Measurements from ENCODE around the gene BLTP3A. TPM values are rescaled to one million over a fixed set of nuclear protein-coding genes. Genes with fewer than 3 reads are reported as not detected.

BLTP3A gene
- total RNA-seq, 4 donors from 2014 or later: 9.8 to 16.8 (median 13.4) TPM

GRCh38 chr6:34834789-34835518, 43.1 kb downstream of the BLTP3A start:
- DNase-seq (ENCODE audit: low spot score in 2 of 2): peak in 1 of 2 donors; percentile 8
- Histone ChIP-seq H3K27me3 (no peaks in the 10 kb centered on the region), H3K4me3 (no peak overlapping the region), H3K27ac (peak overlapping the region in 2 of 4 donors; percentile 26 to 59), H3K9me3 (no peaks in the 10 kb centered on the region), H3K36me3 (peaks cover 0 to 64% (median 0%) of the 10 kb centered on the region in 3 donors), H3K4me1 (peaks cover 0 to 5% (median 0%) of the 10 kb centered on the region in 4 donors)
- WGBS, 2 donors: 78 to 87% methylated on average over 4 of the region's 4 CpGs
- TF ChIP-seq EP300 (IDR thresholded peaks at IDR 0.05): no peak
- TF ChIP-seq POLR2A (IDR thresholded peaks at IDR 0.05): no peak
- no peak for TF ChIP-seq CTCF (IDR thresholded peaks at IDR 0.05)

DNA sequence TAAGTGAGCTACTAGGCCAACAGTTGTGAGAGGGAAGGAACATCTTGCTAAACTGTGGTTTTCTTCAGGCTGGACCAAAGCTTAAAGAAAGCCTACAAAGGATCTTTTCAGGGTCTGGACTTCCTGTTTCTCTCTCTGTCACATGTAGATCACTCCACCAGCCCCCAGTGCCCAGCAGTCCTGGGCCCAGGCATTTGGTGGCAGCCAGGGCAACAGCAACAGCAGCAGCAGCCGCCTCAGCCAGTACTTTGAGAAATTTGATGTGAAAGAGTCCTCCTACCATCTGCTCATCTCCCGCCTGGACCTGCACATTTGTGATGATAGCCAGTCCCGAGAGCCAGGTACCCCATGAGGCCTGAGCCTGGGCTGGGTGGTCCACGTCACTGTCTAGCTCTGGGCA, 44.1 kb downstream of the BLTP3A start:
- H3K27me3 ChIP-seq: no peaks in the 10 kb centered on the region
- H3K36me3 ChIP-seq: peaks cover 0 to 65% (median 0%) of the 10 kb centered on the region in 3 donors
- H3K27ac ChIP-seq: peak overlapping the region in 1 of 4 donors; percentile 59
- no peak for TF ChIP-seq POLR2A (IDR thresholded peaks at IDR 0.05)
- no peak for TF ChIP-seq EP300 (IDR thresholded peaks at IDR 0.05)
- no peak for TF ChIP-seq CTCF (IDR thresholded peaks at IDR 0.05)
- DNase-seq (ENCODE audit: low spot score in 2 of 2): no peak
- no peak overlapping the region for H3K4me3 ChIP-seq
- 90 to 91% methylated on average over 2 to 4 of the region's 4 CpGs for WGBS, 2 donors
- no peaks in the 10 kb centered on the region for H3K9me3 ChIP-seq
- H3K4me1 ChIP-seq: peaks cover 0 to 5% (median 0%) of the 10 kb centered on the region in 4 donors

- Histone ChIP-seq H3K27ac (peak overlapping the region in 1 of 4 donors; percentile 59), H3K4me3 (no peak overlapping the region), H3K36me3 (peaks cover 0 to 69% (median 0%) of the 10 kb centered on the region in 3 donors), H3K27me3 (no peaks in the 10 kb centered on the region), H3K9me3 (no peaks in the 10 kb centered on the region), H3K4me1 (peaks cover 0 to 5% (median 0%) of the 10 kb centered on the region in 4 donors)
- no peak for DNase-seq (ENCODE audit: low spot score in 2 of 2)
- WGBS, 2 donors: 79 to 85% methylated on average over 2 of the region's 2 CpGs
- TF ChIP-seq CTCF (IDR thresholded peaks at IDR 0.05): no peak
Observed at GRCh38 chr6:34836451-34836850, 44.6 kb downstream of the BLTP3A start.

DNA sequence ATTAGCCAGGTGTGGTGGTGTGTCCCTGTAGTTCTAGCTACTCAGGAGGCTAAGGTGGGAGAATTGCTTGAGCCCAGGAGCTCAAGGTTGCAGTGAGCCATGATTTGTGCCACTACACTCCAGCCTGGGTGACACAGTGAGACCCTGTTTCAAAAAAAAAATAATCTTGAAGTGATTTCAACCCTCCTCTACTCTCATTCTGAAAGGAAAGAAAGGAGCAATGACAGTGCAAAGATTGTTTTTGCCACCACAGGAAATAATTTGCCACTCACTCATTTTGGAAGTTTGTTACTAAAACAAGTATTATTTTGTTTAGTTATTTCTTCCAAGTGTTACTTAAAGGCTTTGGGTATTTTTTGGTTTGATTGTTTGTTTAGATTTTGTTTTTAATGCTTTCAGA, 45.6 kb downstream of the BLTP3A start:
- H3K4me1 ChIP-seq: peaks cover 0 to 5% (median 0%) of the 10 kb centered on the region in 4 donors
- TF ChIP-seq CTCF (IDR thresholded peaks at IDR 0.05) (no peak), EP300 (IDR thresholded peaks at IDR 0.05) (no peak), POLR2A (IDR thresholded peaks at IDR 0.05) (no peak)
- no peak for DNase-seq (ENCODE audit: low spot score in 2 of 2)
- H3K27me3 ChIP-seq: no peaks in the 10 kb centered on the region
- peaks cover 0 to 72% (median 0%) of the 10 kb centered on the region in 3 donors for H3K36me3 ChIP-seq
- no peaks in the 10 kb centered on the region for H3K9me3 ChIP-seq
- H3K4me3 ChIP-seq: no peak overlapping the region
- no peak overlapping the region for H3K27ac ChIP-seq

GRCh38 chr6:34839666-34840352, 47.9 kb downstream of the BLTP3A start:
- H3K4me1 ChIP-seq: peaks cover 0 to 5% (median 0%) of the 10 kb centered on the region in 4 donors
- 93 to 94% methylated on average over 15 of the region's 15 CpGs for WGBS, 2 donors
- peaks cover 0 to 80% (median 0%) of the 10 kb centered on the region in 3 donors for H3K36me3 ChIP-seq
- no peak for DNase-seq (ENCODE audit: low spot score in 2 of 2)
- no peak overlapping the region for H3K27ac ChIP-seq
- H3K27me3 ChIP-seq: no peaks in the 10 kb centered on the region
- TF ChIP-seq CTCF (IDR thresholded peaks at IDR 0.05): no peak
- no peak for TF ChIP-seq POLR2A (IDR thresholded peaks at IDR 0.05)
- H3K9me3 ChIP-seq: no peaks in the 10 kb centered on the region
- no peak overlapping the region for H3K4me3 ChIP-seq

All from tibial nerve (tissue), 4 donors.